Calu3 (cell line): ENCODE data around the gene IRX4. TPM values are rescaled to one million over a fixed set of nuclear protein-coding genes. Genes with fewer than 3 reads are reported as not detected.

Source experiments
- BruUV-seq: library from RNA; stranded (reverse); fragments of 400-500 nt; replicated peaks from 2 replicates; lab custom pipeline; 2021; lab: Mats Ljungman, UMichigan
- CTCF ChIA-PET: fragments of 300-600 bp; sonication (Branson Sonifier 250); formaldehyde crosslinking; loops from one replicate; lab custom pipeline; 2022; ENCODE audit warnings: antibody characterized with exemption; lab: Charles Lee
- DNase-seq: peaks from one replicate; pipeline ENCODE4 v3.0.0; 2022
- H3K27ac Mint-ChIP-seq: one replicate; pipeline ENCODE4 v1.8.0; 2022; ENCODE audit warnings: mixed read lengths; ENCODE audit not compliant: unreplicated experiment
- H3K27me3 Mint-ChIP-seq: one replicate; pipeline ENCODE4 v1.8.0; 2022; ENCODE audit warnings: mixed read lengths; ENCODE audit not compliant: unreplicated experiment
- H3K36me3 Mint-ChIP-seq: one replicate; pipeline ENCODE4 v1.8.0; 2022; ENCODE audit warnings: mild to moderate bottlenecking, moderate library complexity, mixed read lengths; ENCODE audit not compliant: insufficient read depth, unreplicated experiment
- H3K4me1 Mint-ChIP-seq: one replicate; pipeline ENCODE4 v1.8.0; 2022; ENCODE audit warnings: mild to moderate bottlenecking, low read depth, mixed read lengths; ENCODE audit not compliant: unreplicated experiment
- H3K4me3 Mint-ChIP-seq: one replicate; pipeline ENCODE4 v1.8.0; 2022; ENCODE audit warnings: mild to moderate bottlenecking, low read depth, moderate library complexity, mixed read lengths; ENCODE audit not compliant: unreplicated experiment
- H3K9me3 Mint-ChIP-seq: one replicate; pipeline ENCODE4 v1.8.0; 2022; ENCODE audit warnings: low read depth, mixed read lengths; ENCODE audit not compliant: unreplicated experiment
- intact Hi-C: fragments of 100-400 bp; cut with micrococcal nuclease; formaldehyde crosslinking; loops from one replicate; pipeline ENCODE4 v1.10.0; 2022; ENCODE audit not compliant: unreplicated experiment
- total RNA-seq: library from RNA; stranded (reverse); gene quantifications from 2 replicates; pipeline ENCODE4 v1.2.3, GENCODE V29; 2022
- TF ChIP-seq, protein P1 (sequence below): fragments of 200-600 bp; IDR thresholded peaks from one replicate; pipeline ENCODE4 v1.8.0; 2022; ENCODE audit warnings: antibody characterized with exemption; ENCODE audit not compliant: unreplicated experiment

The IRX4 gene
- total RNA-seq, 1 experiment from 2014 or later: not detected

DNA sequence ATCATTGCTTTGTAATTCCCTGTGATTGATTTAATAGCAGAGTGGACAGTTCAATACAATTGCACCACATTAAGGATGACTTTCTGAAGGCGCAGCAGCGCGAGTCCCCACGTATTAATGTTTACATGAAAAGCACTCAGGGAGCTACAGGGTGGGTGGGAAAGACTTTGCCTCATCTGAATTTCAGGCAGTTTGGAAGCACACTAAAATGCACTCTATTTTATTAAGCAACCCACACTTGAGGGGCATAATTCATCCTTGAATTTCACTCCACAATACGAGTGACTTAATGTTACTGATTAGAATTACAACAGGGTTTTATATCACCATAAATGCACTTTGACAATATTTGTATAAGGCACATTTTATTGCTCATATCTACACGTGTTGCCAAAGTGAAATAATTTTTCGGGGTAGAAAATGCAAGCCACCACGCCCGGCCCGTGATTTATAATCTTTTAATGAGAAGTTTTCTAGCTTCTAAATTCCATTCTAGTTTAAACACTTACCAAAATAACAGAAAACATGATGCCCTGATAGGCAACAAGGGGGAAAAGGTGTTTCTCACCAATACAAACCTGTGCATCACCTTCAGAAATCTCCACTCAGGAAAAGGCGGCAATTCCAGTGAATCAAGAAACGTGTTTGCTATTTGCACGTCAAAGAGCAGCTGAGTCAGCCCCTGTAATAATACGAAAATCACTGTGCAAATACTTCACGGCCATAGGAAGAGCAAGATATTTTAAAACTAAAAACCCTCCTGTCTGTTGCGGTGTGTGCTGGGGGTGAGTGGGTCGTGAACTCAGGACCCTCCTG lies 40.5 kb downstream of the IRX4 start:
- no TSS peak for BruUV-seq
- CTCF ChIA-PET: no interaction called here
- H3K9me3 Mint-ChIP-seq: no peaks in the 10 kb centered on the region
- DNase-seq: no peak
- H3K27ac Mint-ChIP-seq: no peak overlapping the region
- no peaks in the 10 kb centered on the region for H3K4me1 Mint-ChIP-seq
- no peaks in the 10 kb centered on the region for H3K36me3 Mint-ChIP-seq
- peaks cover 22% of the 10 kb centered on the region for H3K27me3 Mint-ChIP-seq
- intact Hi-C loops: no loop called here
- TF ChIP-seq, protein P1, sequence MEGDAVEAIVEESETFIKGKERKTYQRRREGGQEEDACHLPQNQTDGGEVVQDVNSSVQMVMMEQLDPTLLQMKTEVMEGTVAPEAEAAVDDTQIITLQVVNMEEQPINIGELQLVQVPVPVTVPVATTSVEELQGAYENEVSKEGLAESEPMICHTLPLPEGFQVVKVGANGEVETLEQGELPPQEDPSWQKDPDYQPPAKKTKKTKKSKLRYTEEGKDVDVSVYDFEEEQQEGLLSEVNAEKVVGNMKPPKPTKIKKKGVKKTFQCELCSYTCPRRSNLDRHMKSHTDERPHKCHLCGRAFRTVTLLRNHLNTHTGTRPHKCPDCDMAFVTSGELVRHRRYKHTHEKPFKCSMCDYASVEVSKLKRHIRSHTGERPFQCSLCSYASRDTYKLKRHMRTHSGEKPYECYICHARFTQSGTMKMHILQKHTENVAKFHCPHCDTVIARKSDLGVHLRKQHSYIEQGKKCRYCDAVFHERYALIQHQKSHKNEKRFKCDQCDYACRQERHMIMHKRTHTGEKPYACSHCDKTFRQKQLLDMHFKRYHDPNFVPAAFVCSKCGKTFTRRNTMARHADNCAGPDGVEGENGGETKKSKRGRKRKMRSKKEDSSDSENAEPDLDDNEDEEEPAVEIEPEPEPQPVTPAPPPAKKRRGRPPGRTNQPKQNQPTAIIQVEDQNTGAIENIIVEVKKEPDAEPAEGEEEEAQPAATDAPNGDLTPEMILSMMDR: no peak
- no peak overlapping the region for H3K4me3 Mint-ChIP-seq

DNA sequence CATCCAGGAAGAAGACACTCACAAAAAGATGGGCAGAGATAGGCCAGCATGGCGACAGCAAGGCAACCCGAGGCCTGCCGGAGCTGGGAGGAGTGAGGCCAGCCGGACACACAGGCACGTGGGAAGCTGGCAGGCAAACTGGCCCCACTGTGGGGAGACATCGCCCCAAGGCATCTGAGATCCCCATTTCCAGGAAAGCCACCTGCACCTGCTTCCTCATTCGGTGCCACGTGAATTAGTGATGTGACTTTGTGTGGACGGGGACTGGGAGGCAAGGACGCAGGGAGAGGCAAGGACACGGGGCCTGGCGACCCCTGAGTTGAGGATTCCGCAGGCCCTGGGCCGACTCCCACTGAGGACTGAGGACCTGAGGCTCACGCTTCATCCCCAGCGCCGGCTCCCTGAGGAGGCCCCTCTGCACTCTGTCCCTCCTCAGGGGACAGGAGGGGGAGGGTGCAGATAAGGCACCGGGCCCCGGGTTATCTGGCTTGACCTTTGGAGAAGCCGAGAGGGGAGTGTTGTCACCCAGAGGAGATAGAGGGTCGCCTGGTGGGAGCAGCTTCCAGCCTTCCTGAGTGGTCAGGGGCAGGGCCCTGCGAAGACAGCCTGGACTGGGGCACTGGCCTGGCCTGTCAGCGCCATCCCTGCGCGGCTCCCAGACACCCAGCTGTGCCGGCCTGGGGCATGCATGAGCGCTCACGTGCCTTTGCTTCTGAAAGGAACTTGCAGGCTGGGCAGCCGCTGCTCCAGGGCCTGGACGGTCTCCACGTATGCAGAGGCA lies 41.8 kb downstream of the IRX4 start:
- H3K4me3 Mint-ChIP-seq: no peak overlapping the region
- H3K36me3 Mint-ChIP-seq: no peaks in the 10 kb centered on the region
- intact Hi-C loops: no loop called here
- no peak for DNase-seq
- peaks cover 31% of the 10 kb centered on the region for H3K27me3 Mint-ChIP-seq
- no peaks in the 10 kb centered on the region for H3K9me3 Mint-ChIP-seq
- no peak overlapping the region for H3K27ac Mint-ChIP-seq
- no peaks in the 10 kb centered on the region for H3K4me1 Mint-ChIP-seq
- TF ChIP-seq, protein P1: no peak
- BruUV-seq: no TSS peak
- CTCF ChIA-PET: no interaction called here

DNA sequence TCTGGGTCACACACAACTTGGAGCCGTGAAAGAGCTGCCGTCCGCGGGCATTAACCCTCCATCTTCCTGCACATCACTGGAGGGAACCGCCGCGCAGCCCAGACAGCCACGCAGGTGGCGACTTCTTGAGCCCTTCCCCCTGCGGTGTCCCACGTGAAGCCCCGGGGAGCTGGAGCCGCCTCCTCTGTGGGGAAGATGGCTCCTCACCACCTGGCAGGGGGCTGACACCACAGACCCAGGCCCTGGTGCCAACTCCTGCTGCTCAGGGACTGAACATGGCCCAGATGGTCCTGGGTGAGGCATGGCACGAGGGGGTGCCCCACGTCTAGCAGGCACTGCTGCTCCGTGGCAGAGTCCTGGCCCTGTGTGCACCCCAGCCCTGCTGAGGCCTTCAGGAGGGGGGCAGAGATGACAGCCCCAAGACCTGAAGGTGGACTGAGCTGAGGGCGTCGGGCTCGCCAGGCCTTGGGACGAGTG lies 42.6 kb downstream of the IRX4 start:
- TF ChIP-seq, protein P1: no peak
- intact Hi-C loops: no loop called here
- Mint-ChIP-seq H3K4me3 (no peak overlapping the region), H3K4me1 (no peaks in the 10 kb centered on the region), H3K9me3 (no peaks in the 10 kb centered on the region), H3K27ac (no peak overlapping the region), H3K27me3 (peaks cover 36% of the 10 kb centered on the region), H3K36me3 (no peaks in the 10 kb centered on the region)
- no peak for DNase-seq
- BruUV-seq: no TSS peak
- CTCF ChIA-PET: no interaction called here

DNA sequence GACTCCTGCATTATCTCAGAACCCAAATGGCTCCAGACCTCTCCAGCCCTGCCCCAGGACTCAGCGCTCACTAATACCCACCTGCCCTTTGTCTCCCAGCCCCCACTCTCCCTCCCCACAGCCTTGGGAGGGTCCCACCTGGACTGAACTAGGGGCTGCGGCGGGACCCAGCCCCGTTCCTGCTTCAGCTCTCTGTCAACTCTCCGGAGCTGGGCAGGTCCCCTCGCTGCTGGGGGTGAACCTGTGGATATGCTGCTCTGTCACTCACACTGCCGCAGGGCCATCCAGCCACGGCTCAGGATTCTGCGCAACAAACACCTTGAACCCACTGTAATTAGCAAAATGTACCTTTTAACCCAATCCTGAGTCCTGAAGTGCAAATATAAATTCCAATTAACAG lies 44.7 kb downstream of the IRX4 start:
- no TSS peak for BruUV-seq
- Mint-ChIP-seq H3K4me3 (no peak overlapping the region), H3K27me3 (peaks cover 53% of the 10 kb centered on the region), H3K9me3 (no peaks in the 10 kb centered on the region), H3K27ac (no peak overlapping the region), H3K36me3 (no peaks in the 10 kb centered on the region), H3K4me1 (no peaks in the 10 kb centered on the region)
- TF ChIP-seq, protein P1: no peak
- DNase-seq: no peak
- intact Hi-C loops: no loop called here
- CTCF ChIA-PET: no interaction called here
